ENCODE data around the gene PTGIS. TPM values are rescaled to one million over a fixed set of nuclear protein-coding genes. Genes with fewer than 3 reads are reported as not detected.

The PTGIS gene
- total and polyA plus RNA-seq, 2 experiments from 2014 or later: 2.1 to 7.8 TPM

DNA sequence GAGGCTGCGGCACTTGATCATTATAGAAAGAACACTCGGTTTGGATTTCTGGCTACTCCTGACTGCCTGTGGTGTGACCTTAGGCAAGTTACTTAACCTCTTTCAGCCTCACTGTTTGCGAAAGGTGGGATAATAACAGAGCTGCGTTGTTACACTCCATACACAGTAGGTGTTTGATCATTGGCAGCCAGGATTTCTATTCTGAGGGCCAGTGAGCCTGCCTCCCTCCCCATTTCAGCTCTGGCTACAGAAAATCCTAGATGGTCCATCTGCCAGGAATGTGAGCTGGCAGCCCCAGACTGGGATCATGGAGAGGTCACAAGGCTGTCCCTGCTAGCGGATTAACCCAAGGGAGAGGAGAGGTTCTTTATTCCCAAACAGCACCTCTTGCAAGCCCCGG, 88.2 kb downstream of the PTGIS start:
- DNase-seq (ENCODE audit: low read depth in 1 of 2, low spot score in 1 of 2): no peak
- no peak overlapping the region for H3K4me3 ChIP-seq
- TF ChIP-seq, protein P1, sequence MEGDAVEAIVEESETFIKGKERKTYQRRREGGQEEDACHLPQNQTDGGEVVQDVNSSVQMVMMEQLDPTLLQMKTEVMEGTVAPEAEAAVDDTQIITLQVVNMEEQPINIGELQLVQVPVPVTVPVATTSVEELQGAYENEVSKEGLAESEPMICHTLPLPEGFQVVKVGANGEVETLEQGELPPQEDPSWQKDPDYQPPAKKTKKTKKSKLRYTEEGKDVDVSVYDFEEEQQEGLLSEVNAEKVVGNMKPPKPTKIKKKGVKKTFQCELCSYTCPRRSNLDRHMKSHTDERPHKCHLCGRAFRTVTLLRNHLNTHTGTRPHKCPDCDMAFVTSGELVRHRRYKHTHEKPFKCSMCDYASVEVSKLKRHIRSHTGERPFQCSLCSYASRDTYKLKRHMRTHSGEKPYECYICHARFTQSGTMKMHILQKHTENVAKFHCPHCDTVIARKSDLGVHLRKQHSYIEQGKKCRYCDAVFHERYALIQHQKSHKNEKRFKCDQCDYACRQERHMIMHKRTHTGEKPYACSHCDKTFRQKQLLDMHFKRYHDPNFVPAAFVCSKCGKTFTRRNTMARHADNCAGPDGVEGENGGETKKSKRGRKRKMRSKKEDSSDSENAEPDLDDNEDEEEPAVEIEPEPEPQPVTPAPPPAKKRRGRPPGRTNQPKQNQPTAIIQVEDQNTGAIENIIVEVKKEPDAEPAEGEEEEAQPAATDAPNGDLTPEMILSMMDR (IDR thresholded peaks at IDR 0.05; ENCODE audit: low read depth, low read length): no peak
- no peaks in the 10 kb centered on the region for H3K36me3 ChIP-seq
- H3K27ac ChIP-seq: no peak overlapping the region
- H3K9me3 ChIP-seq (ENCODE audit: low read depth): no peaks in the 10 kb centered on the region
- H3K27me3 ChIP-seq: peaks cover 19% of the 10 kb centered on the region
- peaks cover 3% of the 10 kb centered on the region for H3K4me1 ChIP-seq (ENCODE audit: low read depth)

DNA sequence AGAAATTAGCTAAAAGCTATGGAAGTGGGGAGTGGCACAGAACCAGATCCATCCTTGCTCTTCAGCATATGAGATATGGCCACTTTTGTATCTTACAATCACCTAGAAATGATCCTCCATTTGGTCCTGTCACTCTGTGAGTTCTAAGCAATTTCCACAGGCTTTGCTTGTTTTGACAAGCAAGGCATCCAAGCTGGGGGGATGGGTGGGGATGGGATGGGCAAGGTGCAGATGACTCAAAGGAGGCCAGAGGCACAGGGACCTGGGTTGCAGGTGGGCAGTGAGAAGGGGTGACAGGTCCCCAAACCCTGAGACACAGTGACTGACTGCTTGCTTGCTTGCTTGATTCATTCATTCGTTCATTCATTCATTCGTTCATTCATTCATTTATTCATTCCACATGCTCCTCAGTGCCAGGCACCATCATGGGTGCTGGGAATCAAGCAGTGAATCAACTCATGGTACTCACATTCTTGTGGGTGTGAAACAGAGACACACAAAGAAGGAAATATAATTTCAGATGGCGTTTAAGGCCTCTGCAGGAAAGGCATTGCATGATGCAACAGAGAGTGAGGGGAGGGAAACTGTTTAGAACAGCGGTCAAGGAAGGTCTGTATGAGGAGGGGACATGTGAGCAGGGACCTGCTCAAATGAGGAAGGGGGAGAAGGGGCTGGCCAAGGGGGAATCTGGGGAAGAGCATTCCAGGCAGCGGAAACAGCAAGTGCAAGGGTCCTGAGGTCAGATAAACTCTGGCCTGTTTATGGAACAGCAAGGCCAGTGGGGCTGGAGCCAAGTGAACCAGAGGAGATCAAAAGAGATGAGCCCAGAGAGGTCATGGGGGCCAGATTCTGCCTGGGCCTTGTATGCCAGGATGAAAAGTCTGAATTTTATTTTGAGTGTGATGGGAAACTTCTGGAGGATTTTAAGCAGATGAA, 88.9 kb downstream of the PTGIS start:
- H3K4me1 ChIP-seq (ENCODE audit: low read depth): peaks cover 3% of the 10 kb centered on the region
- peaks cover 12% of the 10 kb centered on the region for H3K27me3 ChIP-seq
- no peaks in the 10 kb centered on the region for H3K9me3 ChIP-seq (ENCODE audit: low read depth)
- TF ChIP-seq, protein P1 (IDR thresholded peaks at IDR 0.05; ENCODE audit: low read depth, low read length): no peak
- no peak overlapping the region for H3K27ac ChIP-seq
- no peak overlapping the region for H3K4me3 ChIP-seq
- H3K36me3 ChIP-seq: no peaks in the 10 kb centered on the region
- no peak for DNase-seq (ENCODE audit: low read depth in 1 of 2, low spot score in 1 of 2)

DNA sequence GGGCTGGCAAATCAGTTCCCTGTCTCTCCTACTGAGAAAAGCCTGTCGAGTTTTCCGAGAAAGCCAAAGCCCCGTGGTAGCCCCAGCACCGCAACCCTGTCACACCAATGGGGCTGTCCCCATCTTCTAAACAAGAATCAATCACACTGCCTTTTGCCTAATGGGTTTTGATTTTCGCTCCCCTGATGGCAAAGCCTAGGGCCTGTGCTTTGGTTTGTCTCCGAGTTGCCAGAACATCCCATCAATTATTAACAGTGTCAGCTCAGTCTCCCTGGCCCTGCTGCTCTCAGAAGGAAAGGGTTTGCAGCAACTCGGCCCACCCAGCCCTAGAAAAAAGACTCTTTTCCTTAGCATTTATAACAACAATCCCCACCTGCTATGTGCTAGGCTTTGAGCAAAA, 89.7 kb downstream of the PTGIS start:
- Histone ChIP-seq H3K9me3 (ENCODE audit: low read depth) (no peaks in the 10 kb centered on the region), H3K27ac (no peak overlapping the region), H3K27me3 (peaks cover 6% of the 10 kb centered on the region), H3K36me3 (no peaks in the 10 kb centered on the region), H3K4me3 (no peak overlapping the region), H3K4me1 (ENCODE audit: low read depth) (peaks cover 3% of the 10 kb centered on the region)
- TF ChIP-seq, protein P1 (IDR thresholded peaks at IDR 0.05; ENCODE audit: low read depth, low read length): no peak
- DNase-seq (ENCODE audit: low read depth in 1 of 2, low spot score in 1 of 2): no peak

DNA sequence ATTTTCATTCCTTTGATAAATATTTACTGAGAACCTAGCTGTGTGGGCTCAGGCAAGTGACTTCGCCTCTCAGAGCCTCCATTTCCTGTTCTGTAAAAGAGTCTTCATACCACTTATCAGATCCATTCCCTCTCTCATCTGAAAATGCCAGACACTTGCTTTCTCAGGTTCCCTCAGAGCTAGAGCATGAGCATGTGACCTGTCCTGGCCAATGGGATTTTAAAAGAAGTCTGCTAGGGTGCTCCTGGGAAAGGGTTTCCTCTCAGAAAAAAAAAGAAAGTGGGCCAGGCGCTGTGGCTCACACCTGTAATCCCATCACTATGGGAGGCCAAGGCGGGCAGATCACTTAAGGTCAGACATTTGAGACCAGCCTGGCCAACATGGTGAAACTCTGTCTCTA, 90.7 kb downstream of the PTGIS start:
- H3K4me3 ChIP-seq: no peak overlapping the region
- H3K36me3 ChIP-seq: no peaks in the 10 kb centered on the region
- H3K27me3 ChIP-seq: no peaks in the 10 kb centered on the region
- no peak for DNase-seq (ENCODE audit: low read depth in 1 of 2, low spot score in 1 of 2)
- no peaks in the 10 kb centered on the region for H3K4me1 ChIP-seq (ENCODE audit: low read depth)
- TF ChIP-seq, protein P1 (IDR thresholded peaks at IDR 0.05; ENCODE audit: low read depth, low read length): no peak
- no peak overlapping the region for H3K27ac ChIP-seq
- no peaks in the 10 kb centered on the region for H3K9me3 ChIP-seq (ENCODE audit: low read depth)

DNA sequence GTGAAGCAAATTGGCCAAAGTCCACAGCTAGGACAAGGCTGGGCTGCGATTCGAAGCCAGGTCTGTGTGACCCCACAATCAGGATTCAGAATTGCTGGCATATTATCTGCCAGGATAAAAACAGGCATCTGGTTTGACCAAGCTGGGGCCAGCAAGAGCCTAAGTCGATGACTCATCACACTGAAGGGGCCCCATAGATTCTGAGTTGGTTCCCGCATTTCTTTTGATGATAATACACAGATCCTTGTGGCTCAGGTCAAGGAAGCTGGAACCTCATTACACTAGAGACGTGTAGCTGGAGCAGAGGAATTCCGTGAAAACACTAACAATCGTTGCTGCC, 92.0 kb downstream of the PTGIS start:
- no peaks in the 10 kb centered on the region for H3K9me3 ChIP-seq (ENCODE audit: low read depth)
- peak in 1 of 2 donors; percentile 18 for DNase-seq (ENCODE audit: low read depth in 1 of 2, low spot score in 1 of 2)

More for the DNA sequence above, 92.0 kb downstream of the PTGIS start:
- TF ChIP-seq, protein P1 (IDR thresholded peaks at IDR 0.05; ENCODE audit: low read depth, low read length): no peak
- Histone ChIP-seq H3K27ac (no peak overlapping the region), H3K36me3 (no peaks in the 10 kb centered on the region), H3K27me3 (no peaks in the 10 kb centered on the region), H3K4me1 (ENCODE audit: low read depth) (no peaks in the 10 kb centered on the region), H3K4me3 (no peak overlapping the region)
